Neuronal stem cell (in vitro differentiated cells): ENCODE results near the gene DCAF15.
A peak's percentile ranks its signal among the peaks of the same experiment; 100 is the strongest.

ENCODE experiments used
- DNase-seq: peaks from one replicate; pipeline ENCODE4 v3.0.0-alpha.2; 2013; ENCODE audit warnings: low spot score
- H2AFZ ChIP-seq: one replicate; pipeline ENCODE4 v1.6.1; 2013; ENCODE audit warnings: mild to moderate bottlenecking, low read length, inconsistent platforms
- H2AK5ac ChIP-seq: 2 replicates; pipeline ENCODE4 v1.6.1; 2013; ENCODE audit warnings: low read depth, mild to moderate bottlenecking, inconsistent platforms, low read length, moderate library complexity, mixed read lengths
- H2BK120ac ChIP-seq: 2 replicates; pipeline ENCODE4 v1.6.1; 2013; ENCODE audit warnings: low read depth, mild to moderate bottlenecking, inconsistent platforms, low read length, moderate library complexity, mixed read lengths
- H2BK12ac ChIP-seq: one replicate; pipeline ENCODE4 v1.6.1; 2013; ENCODE audit warnings: low read length, inconsistent platforms
- H2BK15ac ChIP-seq: 2 replicates; pipeline ENCODE4 v1.6.1; 2013; ENCODE audit warnings: mild to moderate bottlenecking, low read length, inconsistent platforms, mixed read lengths
- H2BK5ac ChIP-seq: one replicate; pipeline ENCODE4 v1.6.1; 2013; ENCODE audit warnings: inconsistent platforms, mild to moderate bottlenecking, low read length, moderate library complexity
- H3K14ac ChIP-seq: one replicate; pipeline ENCODE4 v1.6.1; 2013; ENCODE audit warnings: low read length, inconsistent platforms
- H3K18ac ChIP-seq: 2 replicates; pipeline ENCODE4 v1.6.1; 2013; ENCODE audit warnings: low read length, inconsistent platforms
- H3K23ac ChIP-seq: 2 replicates; pipeline ENCODE4 v1.6.1; 2013; ENCODE audit warnings: low read depth, mild to moderate bottlenecking, mixed read lengths, low read length, inconsistent platforms; ENCODE audit not compliant: poor library complexity
- H3K27ac ChIP-seq: replicated peaks from 3 replicates; pipeline ENCODE4 v1.5.1; 2013; ENCODE audit warnings: low read length, inconsistent platforms
- H3K27me3 ChIP-seq, 3 experiments: 2 replicates each; pipeline ENCODE4 v1.6.1; 2013; ENCODE audit warnings: low read length in 3 of 3, mild to moderate bottlenecking in 2 of 3, inconsistent platforms in 1 of 3, low read depth in 1 of 3, mixed read lengths in 1 of 3, moderate library complexity in 1 of 3; ENCODE audit not compliant: control insufficient read depth in 3 of 3, insufficient read depth in 3 of 3
- H3K36me3 ChIP-seq, 2 donors: replicated peaks in 1 of 2; 2 replicates each; pipeline ENCODE4 v1.6.1; 2013; ENCODE audit warnings: low read length in 2 of 2; ENCODE audit not compliant: control insufficient read depth in 2 of 2, insufficient read depth in 2 of 2
- H3K4ac ChIP-seq: 2 replicates; pipeline ENCODE4 v1.6.1; 2013; ENCODE audit warnings: inconsistent platforms, mild to moderate bottlenecking, low read length, moderate library complexity
- H3K4me1 ChIP-seq, 2 donors: 1 replicate in 1 of 2; 2 replicates in 1 of 2; pipeline ENCODE4 v1.6.1; 2013; ENCODE audit warnings: low read length in 2 of 2, low read depth in 1 of 2; ENCODE audit not compliant: control insufficient read depth in 2 of 2, insufficient read depth in 1 of 2
- H3K4me2 ChIP-seq: one replicate; pipeline ENCODE4 v1.6.1; 2013; ENCODE audit warnings: mild to moderate bottlenecking, low read length, inconsistent platforms; ENCODE audit not compliant: insufficient read depth, poor library complexity, severe bottlenecking
- H3K4me3 ChIP-seq, 2 donors: 2 replicates each; pipeline ENCODE4 v1.5.1; 2013; ENCODE audit warnings: low read length in 2 of 2, mild to moderate bottlenecking in 2 of 2, inconsistent platforms in 1 of 2, moderate library complexity in 1 of 2
- H3K79me1 ChIP-seq: one replicate; pipeline ENCODE4 v1.6.1; 2013; ENCODE audit warnings: low read depth, mild to moderate bottlenecking, inconsistent platforms, low read length, moderate library complexity
- H3K9ac ChIP-seq: one replicate; pipeline ENCODE4 v1.6.1; 2013; ENCODE audit warnings: mild to moderate bottlenecking, low read depth, low read length, inconsistent platforms; ENCODE audit not compliant: poor library complexity
- H3K9me3 ChIP-seq, 2 donors: replicated peaks in 1 of 2; 2 replicates each; pipeline versions ENCODE3 to v1.6.1; 2013; ENCODE audit warnings: low read length in 2 of 2, mild to moderate bottlenecking in 2 of 2, inconsistent platforms in 1 of 2, low read depth in 1 of 2, mixed read lengths in 1 of 2, moderate library complexity in 1 of 2; ENCODE audit not compliant: control insufficient read depth in 2 of 2, insufficient read depth in 1 of 2
- H4K8ac ChIP-seq: one replicate; pipeline ENCODE4 v1.6.1; 2013; ENCODE audit warnings: low read depth, mild to moderate bottlenecking, inconsistent platforms, low read length, moderate library complexity
- H4K91ac ChIP-seq: one replicate; pipeline ENCODE4 v1.6.1; 2013; ENCODE audit warnings: low read length, low read depth, mild to moderate bottlenecking, inconsistent platforms; ENCODE audit not compliant: poor library complexity
- WGBS, 2 donors: extraction: QIAGEN DNeasy Blood & Tissue Kit; methylation state at CpG; one replicate each; pipeline ENCODE4 v1.1.7; 2013; ENCODE audit warnings: missing lambda C conversion rate in 2 of 2, mixed read lengths in 1 of 2; ENCODE audit not compliant: insufficient read length in 2 of 2, insufficient replicate concordance in 1 of 2; ENCODE audit errors: extremely low coverage in 2 of 2; 5-methylcytosine and 5-hydroxymethylcytosine counted together

DCAF15 gene

DNA sequence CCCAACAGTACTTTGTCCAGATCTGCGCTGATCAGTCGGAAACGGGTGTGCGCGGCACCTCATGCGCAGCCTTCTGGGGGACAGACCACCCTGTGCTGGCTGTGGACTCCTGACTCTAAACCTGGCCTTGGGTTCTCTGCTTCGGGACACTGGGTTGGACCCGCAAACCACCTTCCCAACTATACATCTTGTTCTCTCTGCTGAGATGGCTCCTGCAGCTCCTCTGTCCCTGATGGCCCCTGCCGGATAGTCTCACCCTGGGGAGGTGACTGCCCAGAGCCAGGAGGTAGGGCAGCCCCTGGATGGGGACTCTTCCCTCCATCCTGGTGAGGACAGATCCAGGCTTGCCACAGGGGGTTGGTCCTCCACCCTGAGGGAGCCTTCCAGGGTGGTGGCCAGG is 30.5 kb downstream of the DCAF15 start:
- H3K9ac ChIP-seq = no peak overlapping the region
- H2AFZ ChIP-seq = no peak overlapping the region
- H3K27me3 ChIP-seq = no peaks in the 10 kb centered on the region
- peaks cover 11 to 18% of the 10 kb centered on the region in 2 donors for H3K4me1 ChIP-seq
- H3K4me3 ChIP-seq = peak overlapping the region in 1 of 2 donors; percentile 21
- H2BK120ac ChIP-seq = no peak overlapping the region
- no peak overlapping the region for H4K91ac ChIP-seq
- no CpG with 5 or more reads among the region's 9 CpGs for WGBS, 2 donors
- no peak overlapping the region for H3K4ac ChIP-seq
- no peak overlapping the region for H4K8ac ChIP-seq
- H3K23ac ChIP-seq = no peak overlapping the region
- no peak overlapping the region for H3K14ac ChIP-seq
- H2AK5ac ChIP-seq = no peak overlapping the region
- H3K36me3 ChIP-seq = peaks cover 13 to 20% of the 10 kb centered on the region in 2 donors
- H2BK12ac ChIP-seq = no peak overlapping the region
- H3K18ac ChIP-seq = no peak overlapping the region
- H3K9me3 ChIP-seq = no peaks in the 10 kb centered on the region
- no peak overlapping the region for H3K4me2 ChIP-seq
- H3K27ac ChIP-seq = no peak overlapping the region
- peaks cover 10% of the 10 kb centered on the region for H3K79me1 ChIP-seq
- H2BK15ac ChIP-seq = peak overlapping the region; percentile 3
- DNase-seq = no peak
- H2BK5ac ChIP-seq = no peak overlapping the region

DNA sequence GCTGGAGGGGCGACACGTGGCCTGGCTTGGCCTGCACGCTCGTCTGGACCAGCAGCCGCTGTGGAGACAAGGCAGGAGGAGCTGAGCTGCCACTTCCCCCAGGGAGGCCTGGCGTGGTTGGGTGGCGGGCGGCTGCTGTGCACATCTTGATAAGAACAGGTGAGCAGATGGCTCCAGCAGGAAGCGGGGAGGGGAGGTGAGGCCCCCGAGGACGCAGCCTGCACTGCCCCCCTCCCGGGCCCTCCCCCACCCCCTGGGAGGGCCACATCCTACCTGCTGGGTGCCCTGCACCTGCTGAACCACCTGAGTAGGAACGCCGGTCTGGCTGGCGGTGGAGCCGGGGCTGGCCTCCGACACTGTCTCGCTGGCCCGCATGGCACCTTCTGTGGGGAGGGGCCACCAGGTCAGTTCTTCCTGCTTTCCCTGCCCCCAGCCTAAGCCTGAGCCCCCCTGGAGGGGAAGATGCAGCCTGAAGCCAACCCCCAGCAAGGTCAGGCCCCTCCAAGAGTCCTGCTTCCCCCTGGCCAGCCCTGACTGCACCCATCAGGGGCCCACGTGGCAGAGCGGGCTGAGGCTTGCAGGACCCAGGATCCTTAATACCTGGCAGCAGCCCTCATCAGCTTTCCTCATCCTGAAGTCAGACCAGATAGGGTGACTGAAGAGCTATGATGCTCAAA is 31.0 kb downstream of the DCAF15 start:
- H3K18ac ChIP-seq = no peak overlapping the region
- peaks cover 11 to 18% of the 10 kb centered on the region in 2 donors for H3K4me1 ChIP-seq
- H4K91ac ChIP-seq = no peak overlapping the region
- H3K27ac ChIP-seq = no peak overlapping the region
- H3K14ac ChIP-seq = no peak overlapping the region
- WGBS, 2 donors = no CpG with 5 or more reads among the region's 21 CpGs
- H3K36me3 ChIP-seq = peaks cover 12 to 22% of the 10 kb centered on the region in 2 donors
- H2BK12ac ChIP-seq = no peak overlapping the region
- no peak overlapping the region for H3K9ac ChIP-seq
- H3K27me3 ChIP-seq = no peaks in the 10 kb centered on the region
- H3K23ac ChIP-seq = no peak overlapping the region
- H2AFZ ChIP-seq = no peak overlapping the region
- DNase-seq = no peak
- H2BK5ac ChIP-seq = no peak overlapping the region
- H2BK15ac ChIP-seq = peak overlapping the region; percentile 3
- no peak overlapping the region for H3K4ac ChIP-seq
- H3K9me3 ChIP-seq = no peaks in the 10 kb centered on the region
- no peak overlapping the region for H3K4me2 ChIP-seq
- H3K4me3 ChIP-seq = peak overlapping the region in 1 of 2 donors; percentile 21
- H3K79me1 ChIP-seq = peaks cover 10% of the 10 kb centered on the region
- H2BK120ac ChIP-seq = no peak overlapping the region
- H4K8ac ChIP-seq = no peak overlapping the region
- no peak overlapping the region for H2AK5ac ChIP-seq

DNA sequence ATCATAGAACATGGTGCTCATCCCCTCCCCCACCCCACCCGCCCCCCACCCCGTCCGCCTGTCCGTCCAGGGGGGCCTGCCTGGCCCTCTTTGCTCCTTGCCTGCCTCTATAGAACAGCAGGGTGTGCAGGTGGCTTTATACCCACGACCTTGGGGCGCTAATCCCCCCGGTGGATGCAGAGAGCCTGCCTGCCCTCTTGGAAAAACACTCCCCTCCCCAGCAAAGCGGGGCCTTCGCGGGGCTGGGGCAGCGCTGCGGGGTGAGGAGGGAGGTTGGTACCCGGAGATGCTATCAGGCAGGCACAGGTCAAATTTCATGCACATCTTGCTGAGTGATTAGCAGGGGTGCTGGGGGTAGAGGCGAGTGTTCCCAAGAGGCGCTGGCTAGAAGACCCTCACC is 31.9 kb downstream of the DCAF15 start:
- no peak overlapping the region for H2BK5ac ChIP-seq
- no peak overlapping the region for H3K4me2 ChIP-seq
- DNase-seq = no peak
- H3K27me3 ChIP-seq = no peaks in the 10 kb centered on the region
- no CpG with 5 or more reads among the region's 15 CpGs for WGBS, 2 donors
- no peak overlapping the region for H2AK5ac ChIP-seq
- H3K23ac ChIP-seq = no peak overlapping the region
- no peak overlapping the region for H4K8ac ChIP-seq
- no peak overlapping the region for H4K91ac ChIP-seq
- H3K4me3 ChIP-seq = no peak overlapping the region
- H3K27ac ChIP-seq = no peak overlapping the region
- H3K9me3 ChIP-seq = no peaks in the 10 kb centered on the region
- peaks cover 14 to 24% of the 10 kb centered on the region in 2 donors for H3K36me3 ChIP-seq
- H3K14ac ChIP-seq = peak overlapping the region; percentile 97
- peak overlapping the region; percentile 76 for H3K18ac ChIP-seq
- H2BK120ac ChIP-seq = no peak overlapping the region
- H2BK15ac ChIP-seq = no peak overlapping the region
- no peak overlapping the region for H3K9ac ChIP-seq
- H2BK12ac ChIP-seq = no peak overlapping the region
- no peak overlapping the region for H3K4ac ChIP-seq
- no peak overlapping the region for H2AFZ ChIP-seq
- peaks cover 11 to 16% of the 10 kb centered on the region in 2 donors for H3K4me1 ChIP-seq
- H3K79me1 ChIP-seq = peaks cover 10% of the 10 kb centered on the region

DNA sequence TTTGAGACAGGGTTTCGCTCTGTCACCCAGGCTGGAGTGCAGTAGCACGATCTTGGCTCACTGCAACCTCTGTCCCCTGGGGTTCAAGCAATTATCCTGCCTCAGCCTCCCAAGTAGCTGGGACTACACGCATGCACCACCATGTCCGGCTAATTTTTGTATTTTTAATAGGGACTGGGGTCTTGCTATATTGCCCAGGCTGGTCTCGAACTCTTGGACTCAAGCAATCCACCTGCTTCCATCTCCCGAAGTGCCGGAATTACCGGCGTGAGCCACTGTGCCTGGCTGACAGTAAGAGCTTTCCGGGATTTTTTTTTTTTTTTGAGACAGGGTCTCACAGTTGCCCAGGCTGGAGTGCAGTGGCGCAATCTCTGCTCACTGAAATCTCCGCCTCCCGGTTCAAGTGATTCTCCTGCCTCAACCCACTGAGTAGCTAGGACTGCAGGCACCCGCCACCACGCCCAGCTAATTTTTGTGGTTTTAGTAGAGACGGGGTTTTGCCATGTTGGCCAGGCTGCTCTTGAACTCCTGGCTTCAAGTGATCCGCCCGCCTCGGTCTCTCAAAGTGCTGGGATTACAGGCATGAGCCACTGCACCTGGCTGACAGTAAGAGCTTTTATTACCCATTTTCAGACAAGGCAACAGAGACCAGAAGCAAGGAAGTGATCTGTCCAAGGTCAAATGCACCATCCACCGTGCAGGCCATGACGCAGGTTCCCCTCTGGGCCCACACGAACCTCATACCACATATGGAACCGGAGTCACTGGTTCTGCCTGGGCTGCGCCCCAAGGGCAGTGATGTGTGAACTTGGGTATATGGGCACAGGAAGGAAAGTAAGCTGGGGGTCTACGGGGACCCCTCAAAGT is 32.8 kb downstream of the DCAF15 start:
- no peak overlapping the region for H2BK5ac ChIP-seq
- H3K36me3 ChIP-seq = peaks cover 14 to 20% of the 10 kb centered on the region in 2 donors
- WGBS, 2 donors = no CpG with 5 or more reads among the region's 25 CpGs
- H3K4me2 ChIP-seq = no peak overlapping the region
- H3K23ac ChIP-seq = peak overlapping the region; percentile 73
- no peak overlapping the region for H3K18ac ChIP-seq
- H3K9me3 ChIP-seq = no peaks in the 10 kb centered on the region
- no peak overlapping the region for H3K4ac ChIP-seq
- no peak overlapping the region for H3K27ac ChIP-seq
- peaks cover 11% of the 10 kb centered on the region in 2 donors for H3K4me1 ChIP-seq
- no peak overlapping the region for H4K91ac ChIP-seq
- no peak for DNase-seq
- H4K8ac ChIP-seq = no peak overlapping the region
- H3K14ac ChIP-seq = peak overlapping the region; percentile 71
- no peak overlapping the region for H2BK15ac ChIP-seq
- H2BK120ac ChIP-seq = no peak overlapping the region
- no peak overlapping the region for H3K9ac ChIP-seq
- no peak overlapping the region for H2BK12ac ChIP-seq
- peaks cover 10% of the 10 kb centered on the region for H3K79me1 ChIP-seq
- H3K4me3 ChIP-seq = no peak overlapping the region
- H2AFZ ChIP-seq = no peak overlapping the region
- no peaks in the 10 kb centered on the region for H3K27me3 ChIP-seq
- peak overlapping the region; percentile 79 for H2AK5ac ChIP-seq
